Panc1 (cell line): ENCODE results near the gene CFAP52.

Source experiments
- POLR2AphosphoS5 ChIP-seq: IDR thresholded peaks from 2 replicates; pipeline ENCODE4 v1.6.1; 2012; ENCODE audit warnings: mild to moderate bottlenecking, low read depth, low read length, moderate library complexity
- TF ChIP-seq, protein P1 (sequence below): fragments of 450-650 bp; IDR thresholded peaks from 2 replicates; pipeline ENCODE4 v1.5.1; 2017; ENCODE audit warnings: mild to moderate bottlenecking
- TF ChIP-seq, protein P2 (sequence below), 2 experiments: IDR thresholded peaks; 2 replicates each; pipeline ENCODE4 v1.6.1; 2011 to 2012; ENCODE audit warnings: low read depth in 2 of 2, control low read depth in 1 of 2, low read length in 1 of 2, mild to moderate bottlenecking in 1 of 2, moderate library complexity in 1 of 2; ENCODE audit not compliant: insufficient read depth in 1 of 2

DNA sequence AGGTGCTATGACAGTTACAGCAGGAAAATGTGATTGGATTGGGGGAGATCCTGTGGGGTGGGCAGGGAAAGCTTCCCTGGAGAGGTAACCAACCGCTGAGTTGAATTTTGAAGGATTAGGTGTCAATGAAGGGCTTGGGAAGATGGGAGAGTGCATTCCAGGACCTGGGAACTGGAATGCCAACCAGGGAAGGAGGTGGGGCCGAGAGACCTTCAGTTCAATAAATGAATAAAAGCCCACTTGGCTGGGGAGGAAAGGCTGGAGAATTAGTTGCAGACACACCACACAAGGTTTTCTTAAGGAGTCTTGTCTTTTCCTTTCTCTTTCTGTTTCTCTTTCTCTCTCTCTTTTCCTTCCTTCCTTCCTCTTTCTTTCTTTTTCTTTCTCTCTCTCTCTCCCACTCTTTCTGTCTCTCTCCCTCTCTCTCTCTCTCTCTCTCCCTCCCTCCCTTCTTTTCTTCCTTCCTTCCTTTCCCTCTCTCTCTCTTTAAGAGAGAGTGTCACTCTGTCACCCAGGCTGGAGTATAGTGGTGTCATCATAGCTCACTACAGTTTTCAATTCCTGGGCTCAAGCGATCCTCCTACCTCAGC is 72.2 kb downstream of the CFAP52 start:
- TF ChIP-seq, protein P1, sequence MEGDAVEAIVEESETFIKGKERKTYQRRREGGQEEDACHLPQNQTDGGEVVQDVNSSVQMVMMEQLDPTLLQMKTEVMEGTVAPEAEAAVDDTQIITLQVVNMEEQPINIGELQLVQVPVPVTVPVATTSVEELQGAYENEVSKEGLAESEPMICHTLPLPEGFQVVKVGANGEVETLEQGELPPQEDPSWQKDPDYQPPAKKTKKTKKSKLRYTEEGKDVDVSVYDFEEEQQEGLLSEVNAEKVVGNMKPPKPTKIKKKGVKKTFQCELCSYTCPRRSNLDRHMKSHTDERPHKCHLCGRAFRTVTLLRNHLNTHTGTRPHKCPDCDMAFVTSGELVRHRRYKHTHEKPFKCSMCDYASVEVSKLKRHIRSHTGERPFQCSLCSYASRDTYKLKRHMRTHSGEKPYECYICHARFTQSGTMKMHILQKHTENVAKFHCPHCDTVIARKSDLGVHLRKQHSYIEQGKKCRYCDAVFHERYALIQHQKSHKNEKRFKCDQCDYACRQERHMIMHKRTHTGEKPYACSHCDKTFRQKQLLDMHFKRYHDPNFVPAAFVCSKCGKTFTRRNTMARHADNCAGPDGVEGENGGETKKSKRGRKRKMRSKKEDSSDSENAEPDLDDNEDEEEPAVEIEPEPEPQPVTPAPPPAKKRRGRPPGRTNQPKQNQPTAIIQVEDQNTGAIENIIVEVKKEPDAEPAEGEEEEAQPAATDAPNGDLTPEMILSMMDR: no peak
- TF ChIP-seq POLR2AphosphoS5: no peak
- TF ChIP-seq, protein P2, sequence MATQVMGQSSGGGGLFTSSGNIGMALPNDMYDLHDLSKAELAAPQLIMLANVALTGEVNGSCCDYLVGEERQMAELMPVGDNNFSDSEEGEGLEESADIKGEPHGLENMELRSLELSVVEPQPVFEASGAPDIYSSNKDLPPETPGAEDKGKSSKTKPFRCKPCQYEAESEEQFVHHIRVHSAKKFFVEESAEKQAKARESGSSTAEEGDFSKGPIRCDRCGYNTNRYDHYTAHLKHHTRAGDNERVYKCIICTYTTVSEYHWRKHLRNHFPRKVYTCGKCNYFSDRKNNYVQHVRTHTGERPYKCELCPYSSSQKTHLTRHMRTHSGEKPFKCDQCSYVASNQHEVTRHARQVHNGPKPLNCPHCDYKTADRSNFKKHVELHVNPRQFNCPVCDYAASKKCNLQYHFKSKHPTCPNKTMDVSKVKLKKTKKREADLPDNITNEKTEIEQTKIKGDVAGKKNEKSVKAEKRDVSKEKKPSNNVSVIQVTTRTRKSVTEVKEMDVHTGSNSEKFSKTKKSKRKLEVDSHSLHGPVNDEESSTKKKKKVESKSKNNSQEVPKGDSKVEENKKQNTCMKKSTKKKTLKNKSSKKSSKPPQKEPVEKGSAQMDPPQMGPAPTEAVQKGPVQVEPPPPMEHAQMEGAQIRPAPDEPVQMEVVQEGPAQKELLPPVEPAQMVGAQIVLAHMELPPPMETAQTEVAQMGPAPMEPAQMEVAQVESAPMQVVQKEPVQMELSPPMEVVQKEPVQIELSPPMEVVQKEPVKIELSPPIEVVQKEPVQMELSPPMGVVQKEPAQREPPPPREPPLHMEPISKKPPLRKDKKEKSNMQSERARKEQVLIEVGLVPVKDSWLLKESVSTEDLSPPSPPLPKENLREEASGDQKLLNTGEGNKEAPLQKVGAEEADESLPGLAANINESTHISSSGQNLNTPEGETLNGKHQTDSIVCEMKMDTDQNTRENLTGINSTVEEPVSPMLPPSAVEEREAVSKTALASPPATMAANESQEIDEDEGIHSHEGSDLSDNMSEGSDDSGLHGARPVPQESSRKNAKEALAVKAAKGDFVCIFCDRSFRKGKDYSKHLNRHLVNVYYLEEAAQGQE (IDR thresholded peaks at IDR 0.05; ENCODE audit: insufficient read depth in 1 of 2, low read depth in 2 of 2, low read length in 1 of 2): no peak
